Karpas-422 (cell line): ENCODE results near the gene NEDD9. TPM values are rescaled to one million over a fixed set of nuclear protein-coding genes. Genes with fewer than 3 reads are reported as not detected.

Source experiments
- small RNA-seq: library from RNA; depleted of rRNA; stranded (forward); fragments of <200 nt; gene quantifications from one replicate; pipeline ENCODE3, GENCODE V24; 2014
- total RNA-seq: library from RNA; depleted of rRNA; stranded (reverse); fragments of >200 nt; shearing (Covaris generic); gene quantifications from 2 replicates; pipeline ENCODE4 v1.2.3, GENCODE V29; 2014; ENCODE audit warnings: low replicate concordance; rRNA removed

NEDD9 gene
- total RNA-seq, 1 experiment from 2014 or later = 3.8 TPM

Small RNAs within 50 kb of the gene (small RNA-seq; reads per million reads assigned to genes)
- gene AL136139.1 = not detected

Other genes starting within 250 kb of the NEDD9 start
- gene ELOVL2, start 188.4 kb downstream of the NEDD9 start, total RNA-seq = 0.07 TPM in 1 of 2 replicates, not detected in the other
- gene SMIM13, start 138.8 kb downstream of the NEDD9 start, total RNA-seq = 6.9 and 8.9 TPM in 2 replicates
- gene ERVFRD-1, start 120.9 kb downstream of the NEDD9 start, total RNA-seq = not detected in 2 replicates